Kidney (tissue), 14 donors: Measurements from ENCODE around the gene HOXC5. TPM values are rescaled to one million over a fixed set of nuclear protein-coding genes. Genes with fewer than 3 reads are reported as not detected.

Experiments used
- DNase-seq, 5 donors: peaks; one replicate each; pipeline ENCODE4 v3.0.0-alpha.2; 2013 to 2020
- FAIRE-seq: peaks from 2 replicates; lab custom pipeline; 2012; peaks lifted over from hg19 to GRCh38; lab: Jason Lieb, UNC
- H3K27ac ChIP-seq, 2 donors: one replicate each; pipeline ENCODE4 v1.7.0; 2013; ENCODE audit warnings: low read depth in 2 of 2, low read length in 2 of 2, inconsistent platforms in 1 of 2
- H3K27me3 ChIP-seq: one replicate; pipeline ENCODE4 v1.7.1; 2013; ENCODE audit warnings: low read length, inconsistent platforms; ENCODE audit not compliant: control insufficient read depth, insufficient read depth
- H3K36me3 ChIP-seq, 3 donors: one replicate each; pipeline versions ENCODE4 v1.7.0 to v1.7.1; 2013; ENCODE audit warnings: low read length in 3 of 3, control low read depth in 1 of 3, inconsistent platforms in 1 of 3; ENCODE audit not compliant: insufficient read depth in 3 of 3, control insufficient read depth in 2 of 3
- H3K4me1 ChIP-seq, 3 donors: one replicate each; pipeline versions ENCODE4 v1.7.0 to v1.7.1; 2013; ENCODE audit warnings: low read length in 3 of 3, inconsistent platforms in 1 of 3, low read depth in 1 of 3; ENCODE audit not compliant: control insufficient read depth in 2 of 3, insufficient read depth in 2 of 3
- H3K4me3 ChIP-seq, 3 donors: one replicate each; pipeline versions ENCODE4 v1.7.0 to v1.8.1; 2013; ENCODE audit warnings: low read length in 3 of 3, control low read depth in 1 of 3, inconsistent platforms in 1 of 3
- H3K9ac ChIP-seq, 3 donors: one replicate each; pipeline versions ENCODE4 v1.7.0 to v1.7.1; 2013; ENCODE audit warnings: low read length in 3 of 3, control low read depth in 1 of 3, inconsistent platforms in 1 of 3
- H3K9me3 ChIP-seq, 3 donors: one replicate each; pipeline versions ENCODE4 v1.7.0 to v1.7.1; 2013; ENCODE audit warnings: low read length in 3 of 3, control low read depth in 1 of 3, inconsistent platforms in 1 of 3; ENCODE audit not compliant: control insufficient read depth in 2 of 3, insufficient read depth in 1 of 3
- intact Hi-C: fragments of 100-400 bp; cut with DNase I; formaldehyde crosslinking; loops from one replicate; pipeline ENCODE4 v1.11.1; 2022
- polyA plus RNA-seq: library from polyadenylated mRNA; stranded (reverse); fragments of 350-450 nt; fragmentation: Illumina TruSeq; extraction: RNeasy Lipid Tissue Mini Kit (QIAGEN cat#74804); gene quantifications from one replicate; pipeline ENCODE4 v1.2.3, GENCODE V29; 2014; ENCODE audit warnings: low read depth, low replicate concordance; ENCODE audit not compliant: insufficient read depth
- total RNA-seq: library from RNA; stranded (reverse); fragmentation: NEBNext Ultra II Directional; extraction: Animal tissue kit (Norgen Biotek cat#: 25700); gene quantifications from one replicate; pipeline ENCODE4 v1.2.1, GENCODE V29; 2021
- TF ChIP-seq, protein P1 (sequence below): IDR thresholded peaks from 3 replicates; pipeline ENCODE4 v1.5.1; 2012; ENCODE audit warnings: mild to moderate bottlenecking, moderate library complexity, borderline replicate concordance; ENCODE audit not compliant: insufficient read depth; ENCODE audit errors: extremely low read depth
- donor health status: control.
- donor health status: control.
- donor health status: control.
- donor health status: control.
- donor health status: control.
- donor health status: DM: yes; HTN: yes; CAD: no.
- donor health status: Normal renal cell carcinoma (clear cell type).

The HOXC5 gene
- total and polyA plus RNA-seq, 2 donors from 2014 or later: 0.24 to 4.8 TPM

DNA sequence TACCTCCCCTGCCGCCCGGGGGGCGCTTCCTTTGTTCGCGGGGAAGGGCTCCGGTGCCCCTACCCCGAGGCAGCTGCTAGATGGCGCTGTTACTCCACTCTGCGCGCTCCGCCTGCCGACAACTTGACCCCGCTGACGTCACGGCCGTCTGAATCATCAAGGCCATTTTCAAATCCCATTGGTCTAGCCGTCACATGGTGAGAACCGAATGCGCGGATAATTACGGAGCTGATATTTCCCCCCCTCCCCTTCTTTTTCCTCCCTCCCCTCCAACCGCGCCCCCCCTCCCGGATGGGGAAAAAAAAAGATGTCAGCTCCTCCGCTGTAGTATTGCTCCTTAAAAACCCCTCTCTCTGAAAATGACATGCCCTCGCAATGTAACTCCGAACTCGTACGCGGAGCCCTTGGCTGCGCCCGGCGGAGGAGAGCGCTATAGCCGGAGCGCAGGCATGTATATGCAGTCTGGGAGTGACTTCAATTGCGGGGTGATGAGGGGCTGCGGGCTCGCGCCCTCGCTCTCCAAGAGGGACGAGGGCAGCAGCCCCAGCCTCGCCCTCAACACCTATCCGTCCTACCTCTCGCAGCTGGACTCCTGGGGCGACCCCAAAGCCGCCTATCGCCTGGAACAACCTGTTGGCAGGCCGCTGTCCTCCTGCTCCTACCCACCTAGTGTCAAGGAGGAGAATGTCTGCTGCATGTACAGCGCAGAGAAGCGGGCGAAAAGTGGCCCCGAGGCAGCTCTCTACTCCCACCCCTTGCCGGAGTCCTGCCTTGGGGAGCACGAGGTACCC lies 47.8 kb upstream of the HOXC5 start, which contains the start of gene HOXC10:
Gene HOXC10 (plus strand): TSS at position 246 of the 791 bp plus-strand sequence. CDS start 114 bp downstream, at position 360.
- peak within 1 kb of the TSS; percentile 79 to 86 (median 80) for H3K4me3 ChIP-seq
- peak; percentile 99 for DNase-seq
- TF ChIP-seq, protein P1, sequence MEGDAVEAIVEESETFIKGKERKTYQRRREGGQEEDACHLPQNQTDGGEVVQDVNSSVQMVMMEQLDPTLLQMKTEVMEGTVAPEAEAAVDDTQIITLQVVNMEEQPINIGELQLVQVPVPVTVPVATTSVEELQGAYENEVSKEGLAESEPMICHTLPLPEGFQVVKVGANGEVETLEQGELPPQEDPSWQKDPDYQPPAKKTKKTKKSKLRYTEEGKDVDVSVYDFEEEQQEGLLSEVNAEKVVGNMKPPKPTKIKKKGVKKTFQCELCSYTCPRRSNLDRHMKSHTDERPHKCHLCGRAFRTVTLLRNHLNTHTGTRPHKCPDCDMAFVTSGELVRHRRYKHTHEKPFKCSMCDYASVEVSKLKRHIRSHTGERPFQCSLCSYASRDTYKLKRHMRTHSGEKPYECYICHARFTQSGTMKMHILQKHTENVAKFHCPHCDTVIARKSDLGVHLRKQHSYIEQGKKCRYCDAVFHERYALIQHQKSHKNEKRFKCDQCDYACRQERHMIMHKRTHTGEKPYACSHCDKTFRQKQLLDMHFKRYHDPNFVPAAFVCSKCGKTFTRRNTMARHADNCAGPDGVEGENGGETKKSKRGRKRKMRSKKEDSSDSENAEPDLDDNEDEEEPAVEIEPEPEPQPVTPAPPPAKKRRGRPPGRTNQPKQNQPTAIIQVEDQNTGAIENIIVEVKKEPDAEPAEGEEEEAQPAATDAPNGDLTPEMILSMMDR: peak; percentile 91
- H3K9ac ChIP-seq: peak within 1 kb of the TSS; percentile 82 to 97 (median 92)
- H3K27ac ChIP-seq: peak within 1 kb of the TSS; percentile 93 to 95
- FAIRE-seq: no peak
- no peaks in the 10 kb centered on the region for H3K9me3 ChIP-seq
- no peaks in the 10 kb centered on the region for H3K36me3 ChIP-seq
- H3K4me1 ChIP-seq: peaks cover 0 to 21% (median 10%) of the 10 kb centered on the region in 3 donors
- peaks cover 2% of the 10 kb centered on the region for H3K27me3 ChIP-seq
- intact Hi-C loops: no loop called here

DNA sequence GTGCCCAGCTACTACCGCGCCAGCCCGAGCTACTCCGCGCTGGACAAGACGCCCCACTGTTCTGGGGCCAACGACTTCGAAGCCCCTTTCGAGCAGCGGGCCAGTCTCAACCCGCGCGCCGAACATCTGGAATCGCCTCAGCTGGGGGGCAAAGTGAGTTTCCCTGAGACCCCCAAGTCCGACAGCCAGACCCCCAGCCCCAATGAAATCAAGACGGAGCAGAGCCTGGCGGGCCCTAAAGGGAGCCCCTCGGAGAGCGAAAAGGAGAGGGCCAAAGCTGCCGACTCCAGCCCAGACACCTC lies 47.2 kb upstream of the HOXC5 start:
- DNase-seq (no peak), FAIRE-seq (no peak)
- H3K9ac ChIP-seq: peak overlapping the region; percentile 82 to 97 (median 92)
- peaks cover 0 to 21% (median 10%) of the 10 kb centered on the region in 3 donors for H3K4me1 ChIP-seq
- H3K9me3 ChIP-seq: no peaks in the 10 kb centered on the region
- H3K36me3 ChIP-seq: no peaks in the 10 kb centered on the region
- TF ChIP-seq, protein P1: no peak
- peak overlapping the region; percentile 93 to 95 for H3K27ac ChIP-seq
- H3K4me3 ChIP-seq: peak overlapping the region; percentile 79 to 86 (median 80)
- intact Hi-C loops: no loop called here
- peaks cover 2% of the 10 kb centered on the region for H3K27me3 ChIP-seq

DNA sequence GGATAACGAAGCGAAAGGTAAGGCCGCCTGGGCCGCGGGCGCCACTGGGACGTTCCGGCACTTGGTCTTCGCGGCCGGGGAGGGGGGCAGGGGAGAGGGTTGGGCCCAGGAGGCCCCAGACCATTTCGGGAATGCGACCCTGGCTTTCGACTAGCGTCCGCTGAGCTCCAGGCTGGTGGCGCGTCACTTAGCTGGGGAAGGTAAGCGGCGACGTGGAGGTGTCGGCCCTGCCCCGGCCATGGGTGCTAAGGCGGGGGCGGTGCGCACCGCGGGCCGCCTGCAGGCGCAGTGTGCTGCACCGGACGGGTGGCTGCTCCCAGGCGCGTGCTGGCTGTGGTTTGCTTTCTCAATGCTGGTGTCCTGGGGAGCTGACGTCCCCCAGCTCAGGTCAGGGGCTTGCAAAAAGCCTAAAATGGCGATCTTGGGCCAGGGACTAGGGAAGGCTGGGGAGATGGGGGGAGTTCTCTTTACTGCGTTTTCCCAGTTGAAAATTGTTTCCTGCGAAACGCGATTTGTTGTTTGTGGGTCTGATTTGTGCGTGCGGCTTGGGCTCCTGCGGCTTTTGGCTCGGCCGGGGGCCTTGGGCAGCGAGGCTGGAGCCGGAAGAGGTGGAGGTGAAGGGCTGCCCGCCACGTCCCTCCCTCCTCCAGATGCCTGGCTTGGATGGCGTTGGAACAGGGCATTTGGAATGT lies 46.7 kb upstream of the HOXC5 start:
- Histone ChIP-seq H3K4me1 (peaks cover 0 to 22% (median 10%) of the 10 kb centered on the region in 3 donors), H3K4me3 (peak overlapping the region; percentile 79 to 86 (median 80)), H3K27ac (peak overlapping the region; percentile 93 to 95), H3K36me3 (no peaks in the 10 kb centered on the region), H3K9me3 (no peaks in the 10 kb centered on the region), H3K27me3 (peaks cover 2% of the 10 kb centered on the region), H3K9ac (peak overlapping the region; percentile 82 to 97 (median 92))
- TF ChIP-seq, protein P1: peak; percentile 10
- DNase-seq (peak in 3 of 5 donors; percentile 55 to 85 (median 64)), FAIRE-seq (no peak)
- intact Hi-C loops: no loop called here
